Measurements from ENCODE around the gene WWOX. TPM values are rescaled to one million over a fixed set of nuclear protein-coding genes. Genes with fewer than 3 reads are reported as not detected.

The WWOX gene
- total and polyA plus RNA-seq, 4 donors = 5.4 to 61.5 (median 18.4) TPM

- peaks cover 0 to 1% (median 0%) of the 10 kb centered on the region in 5 donors for H3K4me1 ChIP-seq (ENCODE audit: control insufficient read depth in 5 of 5, insufficient read depth in 5 of 5, low read length in 5 of 5)
- H3K27ac ChIP-seq (ENCODE audit: low read depth in 1 of 2, low read length in 1 of 2) = no peak overlapping the region
- no peaks in the 10 kb centered on the region for H3K27me3 ChIP-seq (ENCODE audit: control insufficient read depth in 3 of 3, insufficient read depth in 3 of 3, low read length in 2 of 3)
- WGBS, 2 donors = 84 to 96% methylated on average over 3 of the region's 3 CpGs
- no peak for ATAC-seq (ENCODE audit: insufficient read depth, low FRiP score)
- H3K4me3 ChIP-seq = no peak overlapping the region
- H3K36me3 ChIP-seq (ENCODE audit: control insufficient read depth in 4 of 4, insufficient read depth in 4 of 4, low read length in 4 of 4) = no peaks in the 10 kb centered on the region
- no peak overlapping the region for H3K9ac ChIP-seq (ENCODE audit: insufficient read depth in 1 of 2, low read length in 2 of 2)
- no peak for TF ChIP-seq CTCF (IDR thresholded peaks at IDR 0.05; ENCODE audit: control extremely low read depth, extremely low read depth)
- H3K9me3 ChIP-seq (ENCODE audit: control insufficient read depth in 4 of 4, insufficient read depth in 3 of 4, low read length in 3 of 4) = peaks cover 0 to 2% (median 0%) of the 10 kb centered on the region in 4 donors
- no peak for DNase-seq
Observed at GRCh38 chr16:79155471-79155870, 1056.0 kb downstream of the WWOX start.

- DNase-seq (no peak), ATAC-seq (ENCODE audit: insufficient read depth, low FRiP score) (no peak)
- peaks cover 0 to 2% (median 0%) of the 10 kb centered on the region in 4 donors for H3K9me3 ChIP-seq (ENCODE audit: control insufficient read depth in 4 of 4, insufficient read depth in 3 of 4, low read length in 3 of 4)
- no peaks in the 10 kb centered on the region for H3K27me3 ChIP-seq (ENCODE audit: control insufficient read depth in 3 of 3, insufficient read depth in 3 of 3, low read length in 2 of 3)
- no peak overlapping the region for H3K9ac ChIP-seq (ENCODE audit: insufficient read depth in 1 of 2, low read length in 2 of 2)
- no peak overlapping the region for H3K4me3 ChIP-seq
- no peak for TF ChIP-seq CTCF (IDR thresholded peaks at IDR 0.05; ENCODE audit: control extremely low read depth, extremely low read depth)
- H3K36me3 ChIP-seq (ENCODE audit: control insufficient read depth in 4 of 4, insufficient read depth in 4 of 4, low read length in 4 of 4) = no peaks in the 10 kb centered on the region
- H3K4me1 ChIP-seq (ENCODE audit: control insufficient read depth in 5 of 5, insufficient read depth in 5 of 5, low read length in 5 of 5) = peaks cover 0 to 1% (median 0%) of the 10 kb centered on the region in 5 donors
- no peak overlapping the region for H3K27ac ChIP-seq (ENCODE audit: low read depth in 1 of 2, low read length in 1 of 2)
- WGBS, 2 donors = 82 to 85% methylated on average over 4 of the region's 4 CpGs
Observed at GRCh38 chr16:79155904-79156303, 1056.5 kb downstream of the WWOX start.

GRCh38 chr16:79156761-79157160, 1057.3 kb downstream of the WWOX start:
- no peak overlapping the region for H3K4me3 ChIP-seq
- H3K27ac ChIP-seq (ENCODE audit: low read depth in 1 of 2, low read length in 1 of 2) = no peak overlapping the region
- no peak for TF ChIP-seq CTCF (IDR thresholded peaks at IDR 0.05; ENCODE audit: control extremely low read depth, extremely low read depth)
- no peak overlapping the region for H3K9ac ChIP-seq (ENCODE audit: insufficient read depth in 1 of 2, low read length in 2 of 2)
- DNase-seq (no peak), ATAC-seq (ENCODE audit: insufficient read depth, low FRiP score) (no peak)
- peaks cover 0 to 2% (median 0%) of the 10 kb centered on the region in 4 donors for H3K9me3 ChIP-seq (ENCODE audit: control insufficient read depth in 4 of 4, insufficient read depth in 3 of 4, low read length in 3 of 4)
- no peaks in the 10 kb centered on the region for H3K36me3 ChIP-seq (ENCODE audit: control insufficient read depth in 4 of 4, insufficient read depth in 4 of 4, low read length in 4 of 4)
- no peaks in the 10 kb centered on the region for H3K27me3 ChIP-seq (ENCODE audit: control insufficient read depth in 3 of 3, insufficient read depth in 3 of 3, low read length in 2 of 3)
- H3K4me1 ChIP-seq (ENCODE audit: control insufficient read depth in 5 of 5, insufficient read depth in 5 of 5, low read length in 5 of 5) = no peaks in the 10 kb centered on the region
- 75 to 93% methylated on average over 1 of the region's 1 CpG for WGBS, 2 donors

GRCh38 chr16:79158337-79158736, 1058.9 kb downstream of the WWOX start:
- DNase-seq = no peak
- Histone ChIP-seq H3K9me3 (ENCODE audit: control insufficient read depth in 4 of 4, insufficient read depth in 3 of 4, low read length in 3 of 4) (peaks cover 0 to 2% (median 0%) of the 10 kb centered on the region in 4 donors), H3K9ac (ENCODE audit: insufficient read depth in 1 of 2, low read length in 2 of 2) (no peak overlapping the region), H3K4me3 (no peak overlapping the region), H3K27ac (ENCODE audit: low read depth in 1 of 2, low read length in 1 of 2) (no peak overlapping the region), H3K36me3 (ENCODE audit: control insufficient read depth in 4 of 4, insufficient read depth in 4 of 4, low read length in 4 of 4) (no peaks in the 10 kb centered on the region), H3K27me3 (ENCODE audit: control insufficient read depth in 3 of 3, insufficient read depth in 3 of 3, low read length in 2 of 3) (no peaks in the 10 kb centered on the region), H3K4me1 (ENCODE audit: control insufficient read depth in 5 of 5, insufficient read depth in 5 of 5, low read length in 5 of 5) (peaks cover 0 to 10% (median 0%) of the 10 kb centered on the region in 5 donors)
- ATAC-seq (ENCODE audit: insufficient read depth, low FRiP score) = no peak
- no peak for TF ChIP-seq CTCF (IDR thresholded peaks at IDR 0.05; ENCODE audit: control extremely low read depth, extremely low read depth)
- WGBS, 2 donors = 92 to 95% methylated on average over 6 of the region's 6 CpGs
